ENCODE results near the gene RPL39L.
A peak's percentile ranks its signal among the peaks of the same experiment; 100 is the strongest.

RPL39L gene

GRCh38 chr3:187076297-187076696, 63.0 kb downstream of the RPL39L start:
- Histone ChIP-seq H3K27ac (ENCODE audit: low read length) (no peak overlapping the region), H3K36me3 (replicated peaks; ENCODE audit: insufficient read depth, low read length) (peaks cover 35% of the 10 kb centered on the region)

GRCh38 chr3:187074846-187075245, 64.5 kb downstream of the RPL39L start:
- Histone ChIP-seq H2AFZ (ENCODE audit: low read length) (no peak overlapping the region), H3F3A (ENCODE audit: insufficient read depth, low read length) (peaks cover 47% of the 10 kb centered on the region), H3K36me3 (replicated peaks; ENCODE audit: insufficient read depth, low read length) (peaks cover 38% of the 10 kb centered on the region), H3K9me2 (replicated peaks; ENCODE audit: insufficient read depth, low read length) (no peaks in the 10 kb centered on the region), H3K79me2 (ENCODE audit: low read length) (peaks cover 71% of the 10 kb centered on the region), H3K4me3 (ENCODE audit: low read length) (no peak overlapping the region), H3K9me3 (replicated peaks; ENCODE audit: insufficient read depth, low read length) (no peaks in the 10 kb centered on the region), H3K9ac (ENCODE audit: low read length) (no peak overlapping the region), H3K27ac (ENCODE audit: low read length) (no peak overlapping the region), H3K4me2 (ENCODE audit: low read depth, low read length) (peak overlapping the region; percentile 75; the same call in 1 of the 2 replicates), H4K20me1 (ENCODE audit: insufficient read depth, low read length) (no peaks in the 10 kb centered on the region), H3K4me1 (ENCODE audit: low read length) (peaks cover 39% of the 10 kb centered on the region), H3K27me3 (replicated peaks; ENCODE audit: insufficient read depth, low read length) (no peaks in the 10 kb centered on the region)
- no peak for DNase-seq
- TF ChIP-seq EZH2phosphoT487 (IDR thresholded peaks at IDR 0.05; ENCODE audit: low read length) (no peak), EZH2 (optimal IDR thresholded peaks at IDR 0.05; ENCODE audit: low read depth, low read length) (no peak)
- TF ChIP-seq, protein P1, sequence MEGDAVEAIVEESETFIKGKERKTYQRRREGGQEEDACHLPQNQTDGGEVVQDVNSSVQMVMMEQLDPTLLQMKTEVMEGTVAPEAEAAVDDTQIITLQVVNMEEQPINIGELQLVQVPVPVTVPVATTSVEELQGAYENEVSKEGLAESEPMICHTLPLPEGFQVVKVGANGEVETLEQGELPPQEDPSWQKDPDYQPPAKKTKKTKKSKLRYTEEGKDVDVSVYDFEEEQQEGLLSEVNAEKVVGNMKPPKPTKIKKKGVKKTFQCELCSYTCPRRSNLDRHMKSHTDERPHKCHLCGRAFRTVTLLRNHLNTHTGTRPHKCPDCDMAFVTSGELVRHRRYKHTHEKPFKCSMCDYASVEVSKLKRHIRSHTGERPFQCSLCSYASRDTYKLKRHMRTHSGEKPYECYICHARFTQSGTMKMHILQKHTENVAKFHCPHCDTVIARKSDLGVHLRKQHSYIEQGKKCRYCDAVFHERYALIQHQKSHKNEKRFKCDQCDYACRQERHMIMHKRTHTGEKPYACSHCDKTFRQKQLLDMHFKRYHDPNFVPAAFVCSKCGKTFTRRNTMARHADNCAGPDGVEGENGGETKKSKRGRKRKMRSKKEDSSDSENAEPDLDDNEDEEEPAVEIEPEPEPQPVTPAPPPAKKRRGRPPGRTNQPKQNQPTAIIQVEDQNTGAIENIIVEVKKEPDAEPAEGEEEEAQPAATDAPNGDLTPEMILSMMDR (IDR thresholded peaks at IDR 0.05; ENCODE audit: low read length), result no peak

More at GRCh38 chr3:187076297-187076696, 63.0 kb downstream of the RPL39L start:
- DNase-seq, result no peak
- Histone ChIP-seq H3K4me2 (ENCODE audit: low read depth, low read length) (no peak overlapping the region), H3K9me2 (replicated peaks; ENCODE audit: insufficient read depth, low read length) (no peaks in the 10 kb centered on the region), H3F3A (ENCODE audit: insufficient read depth, low read length) (peaks cover 39% of the 10 kb centered on the region), H3K9me3 (replicated peaks; ENCODE audit: insufficient read depth, low read length) (no peaks in the 10 kb centered on the region), H2AFZ (ENCODE audit: low read length) (no peak overlapping the region), H3K4me3 (ENCODE audit: low read length) (no peak overlapping the region), H3K27me3 (replicated peaks; ENCODE audit: insufficient read depth, low read length) (no peaks in the 10 kb centered on the region), H3K9ac (ENCODE audit: low read length) (no peak overlapping the region), H4K20me1 (ENCODE audit: insufficient read depth, low read length) (no peaks in the 10 kb centered on the region), H3K4me1 (ENCODE audit: low read length) (peaks cover 31% of the 10 kb centered on the region), H3K79me2 (ENCODE audit: low read length) (peaks cover 58% of the 10 kb centered on the region)
- TF ChIP-seq, protein P1 (IDR thresholded peaks at IDR 0.05; ENCODE audit: low read length), result no peak
- TF ChIP-seq EZH2phosphoT487 (IDR thresholded peaks at IDR 0.05; ENCODE audit: low read length) (no peak), EZH2 (optimal IDR thresholded peaks at IDR 0.05; ENCODE audit: low read depth, low read length) (no peak)

GRCh38 chr3:187073581-187074098, 65.7 kb downstream of the RPL39L start:
- H3K9ac ChIP-seq (ENCODE audit: low read length), result peak overlapping the region; percentile 59
- peaks cover 44% of the 10 kb centered on the region for H3K4me1 ChIP-seq (ENCODE audit: low read length)
- peaks cover 83% of the 10 kb centered on the region for H3K79me2 ChIP-seq (ENCODE audit: low read length)
- peaks cover 43% of the 10 kb centered on the region for H3F3A ChIP-seq (ENCODE audit: insufficient read depth, low read length)
- H3K4me3 ChIP-seq (ENCODE audit: low read length), result peak overlapping the region; percentile 66
- no peaks in the 10 kb centered on the region for H3K9me2 ChIP-seq (replicated peaks; ENCODE audit: insufficient read depth, low read length)
- H3K9me3 ChIP-seq (replicated peaks; ENCODE audit: insufficient read depth, low read length), result no peaks in the 10 kb centered on the region
- H3K36me3 ChIP-seq (replicated peaks; ENCODE audit: insufficient read depth, low read length), result peaks cover 45% of the 10 kb centered on the region
- H4K20me1 ChIP-seq (ENCODE audit: insufficient read depth, low read length), result no peaks in the 10 kb centered on the region
- no peak for DNase-seq
- peak overlapping the region; percentile 75 for H3K4me2 ChIP-seq (ENCODE audit: low read depth, low read length)
- no peaks in the 10 kb centered on the region for H3K27me3 ChIP-seq (replicated peaks; ENCODE audit: insufficient read depth, low read length)
- no peak overlapping the region for H2AFZ ChIP-seq (ENCODE audit: low read length)
- peak overlapping the region; percentile 88; the same call in 1 of the 2 replicates for H3K27ac ChIP-seq (ENCODE audit: low read length)
- TF ChIP-seq EZH2phosphoT487 (IDR thresholded peaks at IDR 0.05; ENCODE audit: low read length), result no peak
- no peak for TF ChIP-seq EZH2 (optimal IDR thresholded peaks at IDR 0.05; ENCODE audit: low read depth, low read length)
- TF ChIP-seq, protein P1 (IDR thresholded peaks at IDR 0.05; ENCODE audit: low read length), result no peak

Measured in MM.1S (cell line).